A673 (cell line): ENCODE results near the gene F13A1. TPM values are rescaled to one million over a fixed set of nuclear protein-coding genes. Genes with fewer than 3 reads are reported as not detected.

Experiments
- BruUV-seq: library from RNA; stranded (reverse); fragments of 400-500 nt; replicated peaks from 2 replicates; lab custom pipeline; 2021; lab: Mats Ljungman, UMichigan
- CTCF ChIA-PET: fragments of 300-600 bp; sonication (Branson Sonifier 250); formaldehyde crosslinking; loops from one replicate; lab custom pipeline; 2022; ENCODE audit warnings: antibody characterized with exemption; lab: Charles Lee
- POLR2A ChIA-PET: fragments of 300-600 bp; sonication (Branson Sonifier 250); formaldehyde crosslinking; loops from one replicate; lab custom pipeline; 2022; ENCODE audit warnings: antibody characterized with exemption; ENCODE audit not compliant: low non-redundant PET; lab: Charles Lee
- DNase-seq: peaks from one replicate; pipeline ENCODE4 v3.0.0-alpha.2; 2015; ENCODE audit warnings: low spot score
- H3K27ac ChIP-seq: fragments of 200-600 bp; sonication (generic); 2 replicates; pipeline ENCODE4 v1.5.1; 2016; ENCODE audit warnings: mixed run types, low read depth, mild to moderate bottlenecking, mixed read lengths, antibody characterized with exemption, low read length; ENCODE audit not compliant: poor library complexity, severe bottlenecking
- H3K27me3 ChIP-seq: fragments of 200-600 bp; sonication (generic); replicated peaks from 2 replicates; pipeline ENCODE4 v1.6.1; 2017; ENCODE audit warnings: mixed run types, low read depth, mild to moderate bottlenecking, mixed read lengths, antibody characterized with exemption, low read length; ENCODE audit not compliant: insufficient read depth, poor library complexity
- H3K36me3 ChIP-seq: fragments of 200-600 bp; sonication (generic); 2 replicates; pipeline ENCODE4 v1.6.1; 2016; ENCODE audit warnings: mixed run types, mild to moderate bottlenecking, mixed read lengths, antibody characterized with exemption, low read length; ENCODE audit not compliant: insufficient read depth, poor library complexity, severe bottlenecking
- H3K4me1 ChIP-seq: fragments of 200-600 bp; sonication (generic); 2 replicates; pipeline ENCODE4 v1.6.1; 2017; ENCODE audit warnings: mixed run types, mild to moderate bottlenecking, mixed read lengths, antibody characterized with exemption, low read length; ENCODE audit not compliant: insufficient read depth, poor library complexity, severe bottlenecking
- H3K4me3 ChIP-seq: fragments of 200-600 bp; sonication (generic); 2 replicates; pipeline ENCODE4 v1.5.1; 2016; ENCODE audit warnings: low read depth, mixed run types, mild to moderate bottlenecking, mixed read lengths, low read length; ENCODE audit not compliant: poor library complexity, severe bottlenecking
- H3K9me3 ChIP-seq: fragments of 200-600 bp; sonication (generic); 2 replicates; pipeline ENCODE4 v1.6.1; 2016; ENCODE audit warnings: mixed run types, low read depth, mild to moderate bottlenecking, mixed read lengths, antibody characterized with exemption, low read length; ENCODE audit not compliant: poor library complexity, severe bottlenecking
- EZH2 ChIP-seq: fragments of 200-600 bp; sonication (generic); IDR thresholded peaks from 2 replicates; pipeline ENCODE4 v1.6.1; 2017; ENCODE audit warnings: borderline replicate concordance, low read depth, mild to moderate bottlenecking, mixed read lengths, antibody characterized with exemption, low read length; ENCODE audit not compliant: poor library complexity, severe bottlenecking
- intact Hi-C: fragments of 100-400 bp; cut with micrococcal nuclease; formaldehyde crosslinking; loops from one replicate; pipeline ENCODE4 v1.10.0; 2022; ENCODE audit not compliant: unreplicated experiment
- total RNA-seq: library from RNA; stranded (reverse); gene quantifications from 2 replicates; pipeline ENCODE4 v1.2.3, GENCODE V29; 2021
- TF ChIP-seq, protein P1 (sequence below): fragments of 300-800, 200-600 bp; sonication (generic); conservative IDR thresholded peaks from 2 replicates; pipeline ENCODE4 v1.5.1; 2017; ENCODE audit warnings: low read depth, mild to moderate bottlenecking, antibody characterized with exemption, low read length, moderate library complexity, mixed read lengths

F13A1 gene
- total RNA-seq, 1 experiment from 2014 or later, result not detected

GRCh38 chr6:6284221-6284966, 36.1 kb downstream of the F13A1 start:
- POLR2A ChIA-PET, result no interaction called here
- DNase-seq, result no peak
- Histone ChIP-seq H3K4me1 (no peaks in the 10 kb centered on the region), H3K27me3 (peaks cover 21% of the 10 kb centered on the region), H3K27ac (no peak overlapping the region), H3K4me3 (no peak overlapping the region), H3K9me3 (no peaks in the 10 kb centered on the region), H3K36me3 (no peaks in the 10 kb centered on the region)
- intact Hi-C loops, result no loop called here
- BruUV-seq, result no TSS peak
- CTCF ChIA-PET, result no interaction called here
- no peak for TF ChIP-seq EZH2
- TF ChIP-seq, protein P1, sequence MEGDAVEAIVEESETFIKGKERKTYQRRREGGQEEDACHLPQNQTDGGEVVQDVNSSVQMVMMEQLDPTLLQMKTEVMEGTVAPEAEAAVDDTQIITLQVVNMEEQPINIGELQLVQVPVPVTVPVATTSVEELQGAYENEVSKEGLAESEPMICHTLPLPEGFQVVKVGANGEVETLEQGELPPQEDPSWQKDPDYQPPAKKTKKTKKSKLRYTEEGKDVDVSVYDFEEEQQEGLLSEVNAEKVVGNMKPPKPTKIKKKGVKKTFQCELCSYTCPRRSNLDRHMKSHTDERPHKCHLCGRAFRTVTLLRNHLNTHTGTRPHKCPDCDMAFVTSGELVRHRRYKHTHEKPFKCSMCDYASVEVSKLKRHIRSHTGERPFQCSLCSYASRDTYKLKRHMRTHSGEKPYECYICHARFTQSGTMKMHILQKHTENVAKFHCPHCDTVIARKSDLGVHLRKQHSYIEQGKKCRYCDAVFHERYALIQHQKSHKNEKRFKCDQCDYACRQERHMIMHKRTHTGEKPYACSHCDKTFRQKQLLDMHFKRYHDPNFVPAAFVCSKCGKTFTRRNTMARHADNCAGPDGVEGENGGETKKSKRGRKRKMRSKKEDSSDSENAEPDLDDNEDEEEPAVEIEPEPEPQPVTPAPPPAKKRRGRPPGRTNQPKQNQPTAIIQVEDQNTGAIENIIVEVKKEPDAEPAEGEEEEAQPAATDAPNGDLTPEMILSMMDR, result no peak

GRCh38 chr6:6283746-6284145, 36.7 kb downstream of the F13A1 start:
- Histone ChIP-seq H3K36me3 (no peaks in the 10 kb centered on the region), H3K4me3 (no peak overlapping the region), H3K27ac (no peak overlapping the region), H3K27me3 (peaks cover 21% of the 10 kb centered on the region), H3K4me1 (no peaks in the 10 kb centered on the region), H3K9me3 (no peaks in the 10 kb centered on the region)
- POLR2A ChIA-PET, result no interaction called here
- TF ChIP-seq EZH2, result no peak
- TF ChIP-seq, protein P1, result no peak
- intact Hi-C loops, result no loop called here
- CTCF ChIA-PET, result no interaction called here
- no peak for DNase-seq
- no TSS peak for BruUV-seq

DNA sequence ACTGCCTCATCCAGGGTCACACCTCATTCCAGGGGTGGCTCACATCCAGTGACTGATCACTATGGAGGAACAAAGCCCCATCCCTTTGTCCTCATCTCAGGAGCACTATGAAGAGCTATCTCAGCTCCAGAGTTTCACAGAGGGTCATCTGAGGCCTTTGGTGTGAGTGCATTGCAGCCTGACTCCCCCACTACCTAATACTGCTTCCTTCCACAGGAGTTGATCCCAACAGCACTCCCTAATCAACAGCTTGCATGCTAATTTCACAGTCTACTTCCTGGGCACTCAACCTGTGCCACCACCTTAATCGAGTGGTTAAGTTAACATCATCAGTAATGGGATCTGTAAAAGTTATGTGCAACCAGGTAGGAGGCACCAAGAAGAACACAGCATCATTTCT, 37.7 kb downstream of the F13A1 start:
- Histone ChIP-seq H3K36me3 (no peaks in the 10 kb centered on the region), H3K4me3 (no peak overlapping the region), H3K27me3 (peaks cover 18% of the 10 kb centered on the region), H3K27ac (no peak overlapping the region), H3K9me3 (no peaks in the 10 kb centered on the region), H3K4me1 (no peaks in the 10 kb centered on the region)
- ChIA-PET POLR2A (no interaction called here), CTCF (no interaction called here)
- BruUV-seq, result no TSS peak
- intact Hi-C loops, result no loop called here
- DNase-seq, result no peak
- TF ChIP-seq, protein P1, result no peak
- no peak for TF ChIP-seq EZH2
